Cardiac fibroblast (primary cell): ENCODE results near the gene CCL11.

ENCODE experiments used
- DNase-seq, 2 donors: peaks; one replicate each; pipeline versions ENCODE4 v3.0.0 to v3.0.0-alpha.2; 2010; ENCODE audit warnings: low read depth in 2 of 2
- H3K4me3 ChIP-seq, 2 donors: replicated peaks in 1 of 2; 1 replicate in 1 of 2; 2 replicates in 1 of 2; pipeline ENCODE4 v1.5.1; 2011; ENCODE audit warnings: low read depth in 2 of 2, low read length in 2 of 2, mild to moderate bottlenecking in 2 of 2, moderate library complexity in 1 of 2
- TF ChIP-seq, protein P1 (sequence below): IDR thresholded peaks from one replicate; pipeline ENCODE4 v1.5.1; 2011; ENCODE audit warnings: low read depth, mild to moderate bottlenecking, low read length, inconsistent platforms

CCL11 gene

DNA sequence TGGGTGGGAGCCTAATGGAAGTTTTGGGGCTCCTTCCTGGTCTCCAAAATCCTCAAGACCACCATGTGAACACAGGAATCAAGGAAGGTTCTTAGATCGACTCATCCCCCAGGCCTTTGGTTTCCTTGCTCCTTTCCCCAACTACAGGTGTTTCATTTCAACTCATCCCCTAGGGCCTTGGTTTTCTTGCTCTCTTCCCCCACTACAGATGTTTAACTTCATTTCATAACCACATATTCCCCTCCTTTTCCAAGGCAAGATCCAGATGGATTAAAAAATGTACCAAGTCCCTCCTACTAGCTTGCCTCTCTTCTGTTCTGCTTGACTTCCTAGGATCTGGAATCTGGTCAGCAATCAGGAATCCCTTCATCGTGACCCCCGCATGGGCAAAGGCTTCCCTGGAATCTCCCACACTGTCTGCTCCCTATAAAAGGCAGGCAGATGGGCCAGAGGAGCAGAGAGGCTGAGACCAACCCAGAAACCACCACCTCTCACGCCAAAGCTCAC lies at the start of gene CCL11:
TSS of gene CCL11 (plus strand) at position 457 of the 507 bp plus-strand sequence. CDS start 67 bp downstream, outside the sequence.
- H3K4me3 ChIP-seq: no peak within 1 kb of the TSS
- DNase-seq: no peak
- TF ChIP-seq, protein P1, sequence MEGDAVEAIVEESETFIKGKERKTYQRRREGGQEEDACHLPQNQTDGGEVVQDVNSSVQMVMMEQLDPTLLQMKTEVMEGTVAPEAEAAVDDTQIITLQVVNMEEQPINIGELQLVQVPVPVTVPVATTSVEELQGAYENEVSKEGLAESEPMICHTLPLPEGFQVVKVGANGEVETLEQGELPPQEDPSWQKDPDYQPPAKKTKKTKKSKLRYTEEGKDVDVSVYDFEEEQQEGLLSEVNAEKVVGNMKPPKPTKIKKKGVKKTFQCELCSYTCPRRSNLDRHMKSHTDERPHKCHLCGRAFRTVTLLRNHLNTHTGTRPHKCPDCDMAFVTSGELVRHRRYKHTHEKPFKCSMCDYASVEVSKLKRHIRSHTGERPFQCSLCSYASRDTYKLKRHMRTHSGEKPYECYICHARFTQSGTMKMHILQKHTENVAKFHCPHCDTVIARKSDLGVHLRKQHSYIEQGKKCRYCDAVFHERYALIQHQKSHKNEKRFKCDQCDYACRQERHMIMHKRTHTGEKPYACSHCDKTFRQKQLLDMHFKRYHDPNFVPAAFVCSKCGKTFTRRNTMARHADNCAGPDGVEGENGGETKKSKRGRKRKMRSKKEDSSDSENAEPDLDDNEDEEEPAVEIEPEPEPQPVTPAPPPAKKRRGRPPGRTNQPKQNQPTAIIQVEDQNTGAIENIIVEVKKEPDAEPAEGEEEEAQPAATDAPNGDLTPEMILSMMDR: no peak

DNA sequence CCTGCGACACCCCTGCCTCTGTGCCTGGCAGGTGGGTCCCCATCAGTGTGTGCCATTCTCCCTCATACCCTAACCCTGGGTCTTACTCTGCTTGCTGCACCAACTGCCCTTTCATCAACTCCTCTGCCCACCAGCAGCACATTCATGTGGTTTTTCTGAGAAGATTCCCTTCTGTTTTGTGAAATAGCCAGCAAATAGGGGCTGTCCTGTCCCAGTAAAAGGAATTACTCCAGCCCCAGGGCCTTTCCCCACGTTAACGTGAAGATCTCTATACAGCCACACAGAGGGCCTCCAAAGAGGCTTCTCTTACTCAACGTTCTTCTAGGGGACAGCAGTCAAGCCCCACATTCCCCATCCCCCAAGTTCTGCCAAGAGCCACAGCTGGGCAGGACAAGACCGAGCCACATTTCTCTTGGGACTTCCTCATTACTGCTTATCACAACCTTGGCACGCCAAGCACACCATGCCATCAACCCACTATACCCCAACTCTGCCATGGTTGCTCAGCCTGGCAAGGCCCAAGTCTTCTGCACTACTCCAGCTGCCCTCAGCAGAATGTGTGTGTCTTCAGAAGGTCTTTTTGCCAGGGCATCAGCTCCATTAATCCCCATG lies 49.2 kb upstream of the CCL11 start:
- DNase-seq: no peak
- TF ChIP-seq, protein P1: no peak
- no peak overlapping the region for H3K4me3 ChIP-seq

DNA sequence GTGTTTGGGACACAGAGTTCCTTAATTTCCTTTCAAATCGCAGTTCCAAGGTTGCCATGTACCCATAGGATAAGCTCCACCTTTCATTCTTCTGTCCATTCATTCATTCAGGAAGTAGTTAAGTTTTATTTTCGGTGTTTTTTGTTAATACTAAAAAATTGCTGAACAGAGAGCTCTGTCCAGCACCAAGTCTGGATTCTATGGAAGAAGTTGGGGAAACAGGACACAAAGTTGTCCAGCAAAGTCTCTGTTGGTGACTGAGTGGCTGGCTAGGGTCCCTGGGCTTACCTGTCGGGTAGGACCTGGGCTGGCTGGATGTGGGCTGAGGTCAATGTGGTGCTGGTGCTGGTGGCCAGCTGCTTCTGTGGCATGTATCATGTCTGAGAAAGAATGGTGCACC lies 48.1 kb upstream of the CCL11 start:
- H3K4me3 ChIP-seq: no peak overlapping the region
- TF ChIP-seq, protein P1: no peak
- no peak for DNase-seq

DNA sequence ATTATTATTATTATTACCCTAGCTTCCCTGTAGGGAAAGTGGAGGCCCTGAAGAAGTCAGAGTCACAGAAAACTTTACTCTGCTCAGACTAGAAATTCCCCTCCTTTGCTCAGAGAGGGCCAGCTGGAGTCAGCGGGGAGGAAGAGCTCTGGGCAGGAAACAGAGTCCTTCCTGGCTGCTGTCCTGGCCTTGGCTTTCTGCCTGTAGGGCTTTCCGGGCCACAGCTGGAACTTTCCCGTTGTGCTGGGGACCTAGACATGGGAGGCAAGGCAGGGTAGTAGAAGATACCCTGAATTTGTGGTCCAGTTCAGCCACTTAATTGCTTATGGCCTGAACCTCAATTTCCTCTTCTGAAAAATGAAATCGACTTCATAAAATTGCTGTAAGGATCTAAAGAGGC lies 44.5 kb upstream of the CCL11 start:
- TF ChIP-seq, protein P1: no peak
- DNase-seq: peak; percentile 47 to 61

DNA sequence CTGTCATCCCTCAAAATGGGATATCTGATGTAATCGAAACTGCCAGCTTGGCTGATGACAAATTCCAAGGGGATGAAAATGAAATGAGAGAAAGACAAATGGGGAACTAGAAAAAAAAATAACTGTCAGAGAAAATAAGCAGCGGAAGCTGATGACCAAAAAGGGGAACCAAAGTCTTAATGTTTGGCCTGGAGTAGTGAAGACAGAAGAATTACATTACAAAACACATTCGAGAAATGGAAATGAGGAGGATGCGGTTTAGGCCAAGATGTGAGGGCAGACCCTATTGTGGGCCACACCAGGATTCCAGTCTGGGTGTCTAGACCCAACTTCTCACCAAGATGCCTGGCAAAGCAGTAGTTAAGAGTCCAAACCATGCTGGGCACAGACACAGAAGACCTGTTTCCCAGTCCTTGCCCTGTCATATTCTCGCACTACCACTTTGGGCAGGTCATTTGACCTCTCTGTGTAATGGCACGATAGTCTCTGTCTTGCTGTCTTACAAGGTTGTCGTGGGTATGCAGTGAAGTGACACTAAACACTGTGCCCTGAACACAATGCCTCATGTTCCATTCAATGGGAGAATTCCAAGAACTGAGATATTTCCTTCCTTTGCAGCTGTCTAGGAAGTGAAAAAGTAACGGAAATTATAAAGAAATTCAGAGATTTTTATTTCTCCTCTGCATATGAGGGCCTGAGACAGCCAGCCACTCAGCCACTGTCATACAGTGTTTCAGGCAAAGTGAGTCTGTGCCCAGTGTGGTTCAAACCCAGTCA lies 42.8 kb upstream of the CCL11 start:
- no peak for DNase-seq
- TF ChIP-seq, protein P1: no peak
- no peak overlapping the region for H3K4me3 ChIP-seq

More for the DNA sequence above, 44.5 kb upstream of the CCL11 start:
- no peak overlapping the region for H3K4me3 ChIP-seq

DNA sequence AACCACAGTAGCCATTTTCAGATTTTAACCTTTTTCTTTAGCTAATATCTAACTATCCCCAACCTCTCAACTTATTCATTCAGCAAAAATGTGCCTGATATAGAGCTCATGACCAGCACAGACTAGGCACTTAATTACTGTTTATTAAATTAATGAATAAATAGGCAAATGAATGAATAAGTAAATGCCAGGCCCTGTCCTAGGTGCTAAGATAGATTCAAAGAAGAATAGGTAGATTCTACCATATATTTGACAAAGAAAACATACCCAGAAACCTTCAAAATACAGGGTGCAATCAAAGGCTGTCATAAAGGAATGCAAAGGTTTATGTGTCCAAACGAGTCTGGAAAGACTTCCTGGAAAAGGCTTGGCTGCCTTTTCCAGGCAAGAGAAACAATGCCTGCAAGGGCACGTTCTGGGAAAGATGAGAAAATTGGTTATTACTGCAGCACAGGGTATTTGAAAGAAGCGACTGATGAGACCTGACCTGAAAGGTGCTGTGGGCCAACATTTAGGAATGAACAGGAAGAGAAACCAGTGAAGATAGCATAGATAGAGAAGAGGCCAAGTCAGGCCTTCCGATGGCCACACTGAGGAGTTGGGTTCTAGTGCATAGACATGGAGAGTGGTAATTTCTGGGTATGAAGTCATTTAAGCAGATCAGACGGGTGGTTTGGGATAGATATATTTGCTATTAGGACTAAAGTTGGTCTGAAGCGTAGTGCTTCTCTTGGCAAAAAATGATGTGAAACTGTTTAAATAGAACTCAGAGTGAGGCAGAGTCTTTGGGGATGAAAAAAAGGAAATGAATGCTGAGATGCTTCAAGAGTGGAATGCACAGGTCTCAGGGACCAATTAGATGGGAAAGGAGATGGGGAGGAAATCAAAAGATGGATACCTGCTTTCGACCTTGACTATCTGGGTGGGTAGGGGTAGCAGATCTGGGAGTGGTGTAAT lies 41.9 kb upstream of the CCL11 start:
- H3K4me3 ChIP-seq: no peak overlapping the region
- TF ChIP-seq, protein P1: no peak
- no peak for DNase-seq
